Naive thymus-derived CD8-positive, alpha-beta T cell (primary cell): ENCODE measurements around the gene DUS1L. TPM values are rescaled to one million over a fixed set of nuclear protein-coding genes. Genes with fewer than 3 reads are reported as not detected.
A peak's percentile ranks its signal among the peaks of the same experiment; 100 is the strongest.

Source experiments
- ATAC-seq, 2 donors: fragments of 150-1000 bp; cut with Tn5 transposase in 1 of 2; sonication (Bioruptor Pico), chemical (Tn5 transposase) in 1 of 2; 1 replicate in 1 of 2; 2 replicates in 1 of 2; pipeline ENCODE4 v1.10.0; 2021; ENCODE audit warnings: mild to moderate bottlenecking in 2 of 2, moderate library complexity in 2 of 2
- POLR2A ChIA-PET: fragments of 350-600 bp; sonication (Branson Sonifier 250); formaldehyde crosslinking; loops from one replicate; lab custom pipeline; 2021; ENCODE audit warnings: antibody characterized with exemption; lab: Charles Lee
- DNase-seq, 10 donors: peaks; one replicate each; pipeline versions ENCODE4 v3.0.0 to v3.0.0-alpha.2; 2020 to 2022
- H3K27ac Mint-ChIP-seq, 10 donors: one replicate each; pipeline ENCODE4 v1.8.0; 2020 to 2022; ENCODE audit warnings: mild to moderate bottlenecking in 10 of 10, mixed read lengths in 10 of 10, moderate library complexity in 4 of 10, inconsistent platforms in 1 of 10
- H3K27me3 Mint-ChIP-seq, 5 donors: one replicate each; pipeline ENCODE4 v1.8.0; 2021 to 2022; ENCODE audit warnings: mixed read lengths in 5 of 5
- H3K36me3 Mint-ChIP-seq, 3 donors: one replicate each; pipeline ENCODE4 v1.8.0; 2020 to 2022; ENCODE audit warnings: mixed read lengths in 3 of 3, mild to moderate bottlenecking in 2 of 3, inconsistent platforms in 1 of 3
- H3K4me1 Mint-ChIP-seq, 4 donors: one replicate each; pipeline ENCODE4 v1.8.0; 2021 to 2022; ENCODE audit warnings: mixed read lengths in 4 of 4
- H3K4me3 Mint-ChIP-seq, 10 donors: one replicate each; pipeline ENCODE4 v1.8.0; 2020 to 2022; ENCODE audit warnings: mild to moderate bottlenecking in 10 of 10, mixed read lengths in 10 of 10, moderate library complexity in 6 of 10, inconsistent platforms in 1 of 10
- H3K9me3 Mint-ChIP-seq, 9 donors: one replicate each; pipeline ENCODE4 v1.8.0; 2020 to 2022; ENCODE audit warnings: mixed read lengths in 9 of 9, mild to moderate bottlenecking in 3 of 9, inconsistent platforms in 1 of 9, moderate library complexity in 1 of 9
- polyA plus RNA-seq, 3 donors: library from polyadenylated mRNA; unstranded; fragments of 300-500 nt; fragmentation: Illumina TruSeq; gene quantifications; one replicate each; pipeline ENCODE4 v1.2.3, GENCODE V29; 2021
- total RNA-seq, 8 experiments: library from RNA in 2 of 8; stranded (reverse) in 2 of 8; gene quantifications; one replicate each; pipeline ENCODE4 v1.2.3 and lab custom pipeline; 2021 to 2026

DUS1L gene
- total and polyA plus RNA-seq, 5 experiments from 2014 or later = 68.6 to 167 (median 142) TPM

DNA sequence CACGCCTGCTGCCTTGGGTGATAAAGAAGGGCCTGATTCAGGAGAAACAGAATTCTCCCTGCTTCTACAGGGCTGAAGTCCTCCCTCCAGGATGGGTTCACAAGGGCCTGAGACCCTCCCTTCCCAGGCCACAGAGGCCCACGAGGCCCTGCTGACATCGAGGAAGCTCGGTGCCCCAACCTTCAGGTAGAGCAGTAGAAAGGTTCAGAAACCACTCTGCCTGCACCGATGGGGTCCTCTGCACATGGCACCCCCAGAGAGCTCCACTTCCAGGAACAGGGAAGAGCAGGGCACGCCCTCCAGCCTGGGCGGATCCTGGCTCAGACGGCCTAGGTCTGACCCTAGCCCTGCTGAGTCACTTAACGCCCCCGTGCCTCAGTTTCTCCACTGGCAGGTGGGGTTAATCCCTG, 43.7 kb downstream of the DUS1L start:
- POLR2A ChIA-PET = interaction anchor here (0.9 to 6.0 kb wide), 7 partner anchors 16 to 151 kb away, joined by 3 to 61 read pairs (median 13); partner anchors contain the start of genes ARHGDIA, ASPSCR1, DCXR and NOTUM
- peak overlapping the region; percentile 76 to 92 (median 84) for H3K4me3 Mint-ChIP-seq
- peaks cover 10 to 29% (median 23%) of the 10 kb centered on the region in 4 donors for H3K4me1 Mint-ChIP-seq
- DNase-seq (no peak), ATAC-seq (no peak)
- H3K27me3 Mint-ChIP-seq = no peaks in the 10 kb centered on the region
- peaks cover 0 to 4% (median 0%) of the 10 kb centered on the region in 3 donors for H3K36me3 Mint-ChIP-seq
- H3K27ac Mint-ChIP-seq = peak overlapping the region in 6 of 10 donors; percentile 57 to 90 (median 66)
- no peaks in the 10 kb centered on the region for H3K9me3 Mint-ChIP-seq

GRCh38 chr17:82021107-82021899, 44.3 kb downstream of the DUS1L start:
- no peak for ATAC-seq
- DNase-seq = peak; percentile 30 to 84 (median 53)
- H3K4me3 Mint-ChIP-seq = peak overlapping the region; percentile 76 to 92 (median 84)
- H3K9me3 Mint-ChIP-seq = no peaks in the 10 kb centered on the region
- H3K27ac Mint-ChIP-seq = peak overlapping the region in 7 of 10 donors; percentile 36 to 90 (median 65)
- H3K27me3 Mint-ChIP-seq = no peaks in the 10 kb centered on the region
- peaks cover 10 to 29% (median 23%) of the 10 kb centered on the region in 4 donors for H3K4me1 Mint-ChIP-seq
- POLR2A ChIA-PET = interaction anchor here (0.5 to 6.0 kb wide), 5 partner anchors 16 to 81 kb away, joined by 3 to 61 read pairs (median 12); partner anchors contain the start of genes ASPSCR1, DCXR and NOTUM
- peaks cover 0 to 4% (median 0%) of the 10 kb centered on the region in 3 donors for H3K36me3 Mint-ChIP-seq

- no peaks in the 10 kb centered on the region for H3K9me3 Mint-ChIP-seq
- no peak overlapping the region for H3K27ac Mint-ChIP-seq
- ATAC-seq = no peak
- no peak for DNase-seq
- H3K36me3 Mint-ChIP-seq = peaks cover 0 to 4% (median 0%) of the 10 kb centered on the region in 3 donors
- no peaks in the 10 kb centered on the region for H3K27me3 Mint-ChIP-seq
- peak overlapping the region in 5 of 10 donors; percentile 22 to 62 (median 40) for H3K4me3 Mint-ChIP-seq
- H3K4me1 Mint-ChIP-seq = peaks cover 7 to 29% (median 23%) of the 10 kb centered on the region in 4 donors
- POLR2A ChIA-PET = interaction anchor here (0.5 to 6.0 kb wide), 6 partner anchors 17 to 82 kb away, joined by 3 to 61 read pairs (median 8); partner anchors contain the start of genes ASPSCR1, DCXR and NOTUM
Measured at GRCh38 chr17:82020572-82021106, 45.0 kb downstream of the DUS1L start.

GRCh38 chr17:82019690-82020571, 45.7 kb downstream of the DUS1L start:
- ATAC-seq (no peak), DNase-seq (peak; percentile 24 to 80 (median 57))
- POLR2A ChIA-PET = interaction anchor here (0.8 to 4.6 kb wide), 3 partner anchors 17 to 60 kb away, joined by 3 to 61 read pairs (median 5); partner anchors contain the start of genes ASPSCR1 and NOTUM
- H3K27ac Mint-ChIP-seq = peak overlapping the region in 1 of 10 donors; percentile 39
- peak overlapping the region in 2 of 10 donors; percentile 33 to 68 for H3K4me3 Mint-ChIP-seq
- H3K36me3 Mint-ChIP-seq = peaks cover 0 to 4% (median 0%) of the 10 kb centered on the region in 3 donors
- H3K4me1 Mint-ChIP-seq = peaks cover 7 to 29% (median 23%) of the 10 kb centered on the region in 4 donors
- no peaks in the 10 kb centered on the region for H3K9me3 Mint-ChIP-seq
- H3K27me3 Mint-ChIP-seq = no peaks in the 10 kb centered on the region

- Mint-ChIP-seq H3K9me3 (no peaks in the 10 kb centered on the region), H3K4me1 (peaks cover 7 to 29% (median 22%) of the 10 kb centered on the region in 4 donors), H3K36me3 (peaks cover 0 to 4% (median 0%) of the 10 kb centered on the region in 3 donors), H3K4me3 (no peak overlapping the region), H3K27me3 (no peaks in the 10 kb centered on the region), H3K27ac (no peak overlapping the region)
- POLR2A ChIA-PET = interaction anchor here (1.4 to 4.6 kb wide), 3 partner anchors 42 to 59 kb away, joined by 5 to 61 read pairs (median 5); partner anchors contain the start of genes ASPSCR1 and NOTUM
- ATAC-seq (no peak), DNase-seq (no peak)
Measured at GRCh38 chr17:82018989-82019689, 46.5 kb downstream of the DUS1L start.

GRCh38 chr17:82018152-82018988, 47.2 kb downstream of the DUS1L start:
- POLR2A ChIA-PET = interaction anchor here (2.2 kb wide), 1 partner anchor 58 kb away, joined by 5 read pairs; the partner anchor contains the start of gene NOTUM
- Mint-ChIP-seq H3K9me3 (no peaks in the 10 kb centered on the region), H3K27ac (no peak overlapping the region), H3K4me1 (peaks cover 5 to 22% (median 17%) of the 10 kb centered on the region in 4 donors), H3K36me3 (peaks cover 0 to 4% (median 0%) of the 10 kb centered on the region in 3 donors), H3K27me3 (no peaks in the 10 kb centered on the region), H3K4me3 (peak overlapping the region in 2 of 10 donors; percentile 22 to 41)
- ATAC-seq (no peak), DNase-seq (no peak)

DNA sequence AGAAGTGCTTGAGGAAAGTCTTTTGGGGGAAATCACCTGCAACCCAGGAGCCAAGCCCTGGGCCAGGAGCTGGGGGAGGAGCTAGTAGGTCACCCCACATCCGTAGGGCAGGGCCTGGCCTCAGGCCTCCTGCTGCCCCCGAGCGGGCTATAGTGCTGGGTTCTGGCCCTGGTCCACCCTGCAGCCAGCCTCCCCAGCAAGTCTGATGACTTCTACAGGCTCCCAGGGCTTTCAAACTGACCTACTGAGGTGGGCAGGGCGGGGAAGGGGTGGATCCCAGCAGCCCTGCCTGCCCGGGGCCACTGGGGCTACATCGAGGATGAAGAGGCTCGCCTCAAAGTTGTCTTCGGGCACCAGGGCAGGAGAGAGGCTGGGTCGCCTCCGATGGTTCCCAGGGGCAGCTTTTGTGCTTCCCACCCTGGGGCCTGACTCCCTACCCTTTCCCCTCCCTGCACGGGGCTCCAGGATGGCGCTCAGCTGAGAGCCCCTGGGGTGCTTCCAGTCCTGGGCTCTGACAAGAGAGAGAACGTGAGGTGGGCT, 47.9 kb downstream of the DUS1L start:
- Mint-ChIP-seq H3K4me3 (no peak overlapping the region), H3K27ac (no peak overlapping the region), H3K4me1 (peaks cover 5 to 22% (median 16%) of the 10 kb centered on the region in 4 donors), H3K9me3 (no peaks in the 10 kb centered on the region), H3K27me3 (no peaks in the 10 kb centered on the region), H3K36me3 (peaks cover 0 to 4% (median 0%) of the 10 kb centered on the region in 3 donors)
- ATAC-seq = no peak
- no peak for DNase-seq
- POLR2A ChIA-PET = interaction anchor here (2.2 kb wide), 1 partner anchor 57 kb away, joined by 5 read pairs; the partner anchor contains the start of gene NOTUM

GRCh38 chr17:82016875-82017459, 48.6 kb downstream of the DUS1L start:
- ATAC-seq (no peak), DNase-seq (no peak)
- Mint-ChIP-seq H3K27me3 (no peaks in the 10 kb centered on the region), H3K9me3 (no peaks in the 10 kb centered on the region), H3K36me3 (peaks cover 0 to 4% (median 0%) of the 10 kb centered on the region in 3 donors), H3K27ac (peak overlapping the region in 2 of 10 donors; percentile 22 to 49), H3K4me3 (no peak overlapping the region), H3K4me1 (peaks cover 4 to 21% (median 14%) of the 10 kb centered on the region in 4 donors)
- POLR2A ChIA-PET = interaction anchor here (2.2 kb wide), 1 partner anchor 56 kb away, joined by 5 read pairs; the partner anchor contains the start of gene NOTUM

- Mint-ChIP-seq H3K36me3 (peaks cover 0 to 4% (median 0%) of the 10 kb centered on the region in 3 donors), H3K9me3 (no peaks in the 10 kb centered on the region), H3K27ac (no peak overlapping the region), H3K27me3 (no peaks in the 10 kb centered on the region), H3K4me3 (no peak overlapping the region), H3K4me1 (peaks cover 0 to 14% (median 7%) of the 10 kb centered on the region in 4 donors)
- DNase-seq (no peak), ATAC-seq (no peak)
- POLR2A ChIA-PET = no interaction called here
Measured at GRCh38 chr17:82016061-82016874, 49.3 kb downstream of the DUS1L start.
